GM18526 (cell line): ENCODE measurements around the gene KIF25.

Experiments used
- POLR2A ChIP-seq: IDR thresholded peaks from 3 replicates; pipeline ENCODE4 v1.6.1; 2011; ENCODE audit not compliant: insufficient read length; ENCODE audit errors: extremely low read depth

KIF25 gene

DNA sequence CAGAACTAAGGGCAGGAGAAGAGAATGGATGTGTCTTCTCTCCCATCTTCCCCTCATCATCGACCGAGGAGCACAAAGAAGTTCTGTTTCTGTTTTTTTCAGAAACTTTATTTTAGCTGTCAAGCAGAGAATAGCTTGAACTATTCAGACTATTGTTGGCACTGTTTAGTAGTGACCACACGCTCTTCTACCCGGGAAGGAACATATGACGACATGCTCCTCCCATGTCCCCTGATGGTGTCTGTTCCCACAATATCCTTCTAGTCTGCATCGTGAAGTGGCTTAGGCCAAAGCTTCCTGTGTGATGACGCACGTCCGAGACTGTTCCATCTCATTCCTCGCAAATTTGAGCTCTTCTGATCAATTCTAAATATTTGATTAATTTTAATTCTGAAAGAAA, 27.2 kb upstream of the KIF25 start:
- TF ChIP-seq POLR2A, result no peak

DNA sequence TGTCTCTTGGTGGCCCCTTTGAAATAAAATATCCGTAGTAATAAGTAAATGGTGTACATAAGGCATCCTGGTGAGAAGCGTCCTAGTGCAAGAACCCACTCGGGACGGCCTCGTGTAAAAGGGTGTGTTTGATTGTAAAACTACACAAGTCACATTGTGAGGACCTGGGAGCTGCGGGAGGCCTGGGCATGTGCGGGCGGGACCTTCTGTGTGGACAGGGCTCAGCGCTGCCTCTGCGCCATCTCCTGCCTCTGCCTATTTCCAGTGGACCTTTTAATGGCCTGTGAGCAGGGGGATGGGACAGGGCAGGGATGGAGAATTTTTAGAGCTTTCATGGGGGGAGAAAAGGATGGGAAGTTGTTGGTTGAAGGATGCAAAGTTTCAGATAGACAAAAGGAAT, 25.3 kb upstream of the KIF25 start:
- no peak for TF ChIP-seq POLR2A

DNA sequence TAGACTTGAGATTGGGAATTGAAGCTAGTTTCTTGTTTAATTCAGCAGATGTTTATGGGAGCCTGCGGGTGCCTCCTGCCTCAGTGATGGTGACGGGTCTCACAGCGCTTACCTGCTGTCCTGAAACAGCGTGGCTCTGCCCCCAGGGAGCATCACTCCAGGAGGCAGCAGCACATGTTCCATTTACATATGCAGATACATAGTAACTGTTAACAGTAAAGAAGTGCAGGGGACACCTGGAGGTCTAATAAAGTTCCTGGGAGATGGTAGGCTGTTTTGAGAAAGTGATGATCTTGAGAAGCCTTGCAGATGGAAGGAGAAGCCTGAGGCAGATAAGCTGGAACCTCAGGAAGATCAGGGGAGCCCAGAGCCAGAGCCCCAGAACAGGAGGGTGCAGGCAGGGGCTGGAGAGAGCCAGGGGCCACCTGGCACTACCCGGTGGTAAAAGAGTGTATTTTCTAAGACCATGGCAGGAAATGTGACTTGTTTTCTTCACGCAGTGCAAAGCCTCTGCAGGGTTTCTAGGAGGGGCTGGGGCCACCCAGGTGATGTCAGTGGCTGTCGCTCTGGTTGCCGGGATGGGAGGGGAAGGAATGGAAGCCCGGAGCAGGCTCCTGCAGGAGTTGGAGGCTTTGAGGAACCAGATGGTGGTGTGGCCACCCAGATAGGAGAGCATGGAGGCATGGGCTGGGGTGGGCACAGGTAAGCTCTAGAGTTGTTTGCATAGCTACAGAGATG, 24.2 kb upstream of the KIF25 start:
- TF ChIP-seq POLR2A, result no peak

DNA sequence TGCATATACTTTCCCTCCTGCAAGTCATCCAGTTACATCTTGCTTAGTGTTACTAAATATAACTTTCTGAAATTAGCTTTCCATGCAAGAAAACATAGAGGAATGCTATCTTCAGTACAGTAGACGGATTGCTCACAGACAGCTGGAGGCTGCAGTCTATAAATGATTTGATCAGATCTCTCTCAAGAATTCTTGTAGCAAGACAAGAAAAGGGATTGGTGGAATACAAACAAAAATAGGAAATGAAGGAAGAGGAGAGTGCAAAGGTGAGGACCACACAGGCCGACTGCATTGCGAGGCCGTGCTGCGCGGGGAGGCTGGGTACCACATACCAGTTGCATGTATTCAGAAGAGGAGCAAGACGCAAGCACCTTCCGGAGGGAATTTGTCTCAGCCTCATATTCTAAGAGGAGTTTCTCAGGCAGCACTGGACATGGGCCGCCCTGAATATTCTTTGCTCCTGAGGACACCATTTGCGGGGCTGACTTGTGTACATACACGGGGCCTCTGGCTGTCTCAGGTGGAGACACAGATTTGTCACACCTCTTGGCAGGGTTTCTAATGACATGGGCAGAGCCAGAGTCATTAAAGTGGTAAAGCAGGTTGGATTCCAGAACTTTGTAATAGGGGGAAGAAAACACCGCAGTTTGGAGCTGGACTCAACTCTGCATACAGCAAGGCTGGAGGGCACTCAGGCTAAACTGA, 22.7 kb upstream of the KIF25 start:
- no peak for TF ChIP-seq POLR2A

DNA sequence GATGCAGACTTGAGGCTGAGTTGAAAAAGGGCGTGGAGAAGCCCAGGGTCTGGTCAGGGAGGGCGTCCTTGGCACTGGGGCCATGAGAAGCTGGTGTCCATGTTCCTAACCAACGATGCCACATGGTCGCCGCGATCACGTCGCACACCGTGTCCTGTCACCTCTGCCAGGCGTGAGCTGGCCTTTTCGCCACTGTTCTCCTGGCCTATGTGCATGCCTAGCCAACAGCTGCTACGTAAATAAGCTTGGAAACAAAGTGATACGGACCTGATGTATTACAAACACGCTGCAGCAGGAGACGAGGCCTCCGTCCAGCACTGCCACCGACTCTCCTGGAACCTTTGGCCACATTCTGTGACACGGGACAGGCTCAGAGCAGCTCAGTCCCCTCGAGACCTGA, 22.0 kb upstream of the KIF25 start:
- no peak for TF ChIP-seq POLR2A

GRCh38 chr6:167976708-167977107, 20.8 kb upstream of the KIF25 start:
- TF ChIP-seq POLR2A, result no peak

- no peak for TF ChIP-seq POLR2A
Measured at GRCh38 chr6:167977717-167978467, 19.6 kb upstream of the KIF25 start.

GRCh38 chr6:167978607-167979006, 18.9 kb upstream of the KIF25 start:
- TF ChIP-seq POLR2A, result no peak

GRCh38 chr6:167979436-167980139, 17.9 kb upstream of the KIF25 start:
- no peak for TF ChIP-seq POLR2A

DNA sequence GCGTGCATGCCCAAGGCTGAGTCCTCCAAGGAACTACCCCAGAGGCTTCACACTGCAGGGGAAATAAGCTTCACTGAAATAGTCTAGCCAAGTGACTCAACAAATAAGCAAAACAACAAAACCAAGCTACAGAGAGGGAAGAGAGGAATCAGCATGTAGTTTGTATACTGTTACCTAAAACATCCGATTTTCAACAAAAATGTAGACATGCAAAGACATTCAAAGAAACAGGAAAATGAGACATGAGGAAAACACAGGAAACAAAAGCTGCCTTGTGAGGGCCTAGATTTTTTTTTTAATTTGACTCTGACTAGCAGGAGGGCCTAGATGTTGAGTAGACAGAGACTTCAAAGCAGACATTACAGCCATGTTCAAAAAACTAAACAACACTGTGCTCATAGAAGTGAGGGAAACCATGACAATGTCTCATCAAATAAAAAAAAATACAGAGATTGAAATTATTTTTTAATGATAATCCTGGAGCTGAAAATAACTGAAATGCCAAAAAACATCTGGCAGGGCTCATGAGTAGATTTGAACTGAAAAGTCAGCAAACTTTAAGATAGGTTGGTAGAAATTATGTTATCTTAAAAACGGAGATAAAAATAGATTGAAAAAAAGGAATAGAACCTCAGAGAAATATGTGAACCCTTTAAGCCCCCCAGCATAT, 16.4 kb upstream of the KIF25 start:
- TF ChIP-seq POLR2A, result no peak

- TF ChIP-seq POLR2A, result no peak
Measured at GRCh38 chr6:167981916-167982462, 15.5 kb upstream of the KIF25 start.

- TF ChIP-seq POLR2A, result no peak
Measured at GRCh38 chr6:167984144-167984719, 13.2 kb upstream of the KIF25 start.

DNA sequence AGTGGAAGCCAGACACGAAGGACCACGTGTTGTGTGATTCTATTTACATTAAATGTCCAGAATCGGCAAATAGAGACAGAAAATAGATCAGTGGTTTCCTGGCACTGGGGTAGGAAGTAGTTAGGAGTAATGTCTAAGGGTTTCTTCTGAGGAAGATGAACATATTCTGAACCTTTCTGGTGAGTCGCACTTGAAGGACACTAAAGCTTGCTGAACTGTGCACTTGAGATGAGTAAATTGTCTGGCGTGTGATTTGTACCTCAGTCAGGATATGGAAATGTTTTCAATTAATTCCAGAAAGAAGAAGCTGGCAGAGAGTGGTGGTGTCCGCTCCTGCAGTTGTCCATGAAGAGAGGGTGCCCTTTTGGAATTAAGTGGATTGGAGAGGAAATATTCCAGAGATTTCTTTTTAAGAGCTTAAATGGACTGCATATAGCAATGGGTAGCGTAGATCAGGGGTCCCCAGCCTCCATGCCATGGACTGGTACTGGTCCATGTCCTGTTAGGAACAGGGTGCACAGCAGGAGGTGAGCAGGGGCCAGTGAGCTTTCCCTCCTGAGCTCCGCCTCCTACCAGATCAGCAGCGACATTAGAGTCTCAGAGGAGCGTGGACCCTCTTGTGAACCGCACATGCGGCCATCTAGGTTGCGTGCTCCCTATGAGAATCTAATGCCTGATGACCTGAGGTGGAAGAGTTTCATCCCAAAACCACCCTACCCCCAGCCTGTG, 12.4 kb upstream of the KIF25 start:
- TF ChIP-seq POLR2A, result no peak
